HG03378 (cell line): ENCODE measurements around the gene ITIH1.
"Not testable (repeated sequence)": the region's sequence is repeated elsewhere in the genome, so short reads cannot be mapped to it uniquely, and the experiment has no call there.

Experiments
- ATAC-seq: cut with Tn5 transposase; IDR thresholded peaks from one replicate; pipeline ENCODE4 v1.9.1; 2021; ENCODE audit warnings: mild to moderate bottlenecking, moderate library complexity; ENCODE audit not compliant: unreplicated experiment

ITIH1 gene, protein sequence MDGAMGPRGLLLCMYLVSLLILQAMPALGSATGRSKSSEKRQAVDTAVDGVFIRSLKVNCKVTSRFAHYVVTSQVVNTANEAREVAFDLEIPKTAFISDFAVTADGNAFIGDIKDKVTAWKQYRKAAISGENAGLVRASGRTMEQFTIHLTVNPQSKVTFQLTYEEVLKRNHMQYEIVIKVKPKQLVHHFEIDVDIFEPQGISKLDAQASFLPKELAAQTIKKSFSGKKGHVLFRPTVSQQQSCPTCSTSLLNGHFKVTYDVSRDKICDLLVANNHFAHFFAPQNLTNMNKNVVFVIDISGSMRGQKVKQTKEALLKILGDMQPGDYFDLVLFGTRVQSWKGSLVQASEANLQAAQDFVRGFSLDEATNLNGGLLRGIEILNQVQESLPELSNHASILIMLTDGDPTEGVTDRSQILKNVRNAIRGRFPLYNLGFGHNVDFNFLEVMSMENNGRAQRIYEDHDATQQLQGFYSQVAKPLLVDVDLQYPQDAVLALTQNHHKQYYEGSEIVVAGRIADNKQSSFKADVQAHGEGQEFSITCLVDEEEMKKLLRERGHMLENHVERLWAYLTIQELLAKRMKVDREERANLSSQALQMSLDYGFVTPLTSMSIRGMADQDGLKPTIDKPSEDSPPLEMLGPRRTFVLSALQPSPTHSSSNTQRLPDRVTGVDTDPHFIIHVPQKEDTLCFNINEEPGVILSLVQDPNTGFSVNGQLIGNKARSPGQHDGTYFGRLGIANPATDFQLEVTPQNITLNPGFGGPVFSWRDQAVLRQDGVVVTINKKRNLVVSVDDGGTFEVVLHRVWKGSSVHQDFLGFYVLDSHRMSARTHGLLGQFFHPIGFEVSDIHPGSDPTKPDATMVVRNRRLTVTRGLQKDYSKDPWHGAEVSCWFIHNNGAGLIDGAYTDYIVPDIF

DNA sequence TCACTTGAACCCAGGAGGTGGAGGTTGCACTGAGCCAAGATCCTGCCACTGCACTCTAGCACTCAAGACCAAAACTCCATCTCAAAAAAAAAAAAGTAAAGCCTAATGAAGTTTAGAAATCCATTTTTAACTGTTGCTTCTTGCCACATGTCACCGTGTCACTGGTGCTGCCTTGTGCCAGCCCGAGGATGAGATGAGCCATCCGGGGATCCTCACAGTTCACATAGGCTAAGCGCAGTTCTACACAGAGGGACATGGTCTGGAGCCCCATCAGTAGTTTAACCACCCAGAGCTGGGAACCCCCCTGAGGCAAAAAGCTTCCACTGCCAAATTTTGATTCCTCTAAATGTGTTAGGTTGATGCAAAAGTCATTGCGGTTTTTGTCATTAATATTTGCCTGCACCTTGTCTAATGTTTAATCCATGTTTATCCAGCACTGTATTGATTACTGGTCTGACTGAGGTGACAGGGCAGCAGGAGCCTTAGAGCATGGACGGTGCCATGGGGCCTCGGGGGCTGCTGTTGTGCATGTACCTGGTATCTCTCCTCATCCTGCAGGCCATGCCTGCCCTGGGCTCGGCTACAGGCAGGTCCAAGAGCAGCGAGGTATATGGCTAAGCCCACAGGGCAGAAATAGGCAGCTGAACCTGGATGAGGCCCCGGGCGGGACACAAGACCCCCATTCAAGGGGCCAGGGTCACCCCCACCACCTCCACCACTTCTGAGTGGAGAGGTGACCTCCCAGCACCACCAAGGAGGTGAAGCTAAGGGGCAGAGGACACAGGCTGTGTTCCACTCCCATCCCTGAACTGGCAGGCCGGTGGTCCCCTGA is at the start of gene ITIH1:
Gene ITIH1, plus strand, starts transcription at position 473 of the 832 bp plus-strand sequence. Its CDS starts 17 bp downstream, at position 490.
- no peak for ATAC-seq

DNA sequence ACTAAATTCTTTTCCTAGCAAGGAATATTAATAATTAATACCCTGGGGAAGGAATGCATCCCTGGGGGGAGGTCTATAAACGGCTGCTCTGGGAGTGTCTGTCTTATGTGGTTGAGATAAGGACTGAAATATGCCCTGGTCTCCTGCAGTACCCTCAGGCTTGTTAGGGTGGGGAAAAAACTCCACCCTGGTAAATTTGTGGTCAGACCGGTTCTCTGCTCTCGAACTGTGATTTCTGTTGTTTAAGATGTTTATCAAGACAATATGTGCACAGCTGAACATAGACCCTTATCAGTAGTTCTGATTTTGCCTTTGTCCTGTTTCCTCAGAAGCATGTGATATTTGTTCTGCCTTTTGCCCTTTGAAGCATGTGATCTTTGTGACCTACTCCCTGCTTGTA is 48.6 kb upstream of the ITIH1 start:
- not testable (repeated sequence) for ATAC-seq

DNA sequence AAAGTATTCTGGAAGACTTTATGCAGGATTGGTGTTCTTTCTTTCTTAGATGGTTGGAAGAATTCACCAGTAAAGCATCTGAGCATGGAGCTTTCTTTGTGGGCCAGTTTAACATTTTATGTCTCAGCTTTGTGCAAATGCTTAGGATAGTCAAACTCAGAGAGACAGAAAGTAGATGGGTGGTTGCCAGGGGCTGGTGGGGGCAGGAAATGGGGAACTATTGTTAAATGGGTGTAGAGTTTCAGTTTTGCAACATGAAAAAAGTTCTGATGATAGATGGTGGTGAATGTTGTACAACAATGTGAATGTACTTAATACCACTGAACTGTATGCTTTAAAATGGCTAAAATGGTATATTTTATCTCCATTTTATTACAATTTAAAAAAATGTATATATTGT is 46.7 kb upstream of the ITIH1 start:
- ATAC-seq = no peak

DNA sequence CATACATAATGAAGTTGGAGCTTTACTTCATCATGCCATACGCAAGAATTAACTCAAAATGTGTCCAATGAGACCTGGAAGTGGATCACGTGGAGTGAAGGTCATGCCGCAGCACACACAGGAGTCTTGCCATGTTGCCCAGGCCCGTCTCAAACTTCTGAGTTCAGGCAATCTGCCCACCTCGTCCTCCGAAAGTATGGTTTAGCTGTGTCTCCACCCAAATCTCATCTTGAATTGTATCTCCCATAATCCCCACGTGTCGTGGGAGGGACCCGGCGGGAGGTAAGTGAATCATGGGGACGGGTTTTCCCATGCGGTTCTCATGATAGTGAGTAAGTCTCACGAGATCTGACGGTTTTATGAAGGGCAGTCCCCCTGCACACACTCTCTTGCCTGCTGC is 45.8 kb upstream of the ITIH1 start:
- no peak for ATAC-seq

DNA sequence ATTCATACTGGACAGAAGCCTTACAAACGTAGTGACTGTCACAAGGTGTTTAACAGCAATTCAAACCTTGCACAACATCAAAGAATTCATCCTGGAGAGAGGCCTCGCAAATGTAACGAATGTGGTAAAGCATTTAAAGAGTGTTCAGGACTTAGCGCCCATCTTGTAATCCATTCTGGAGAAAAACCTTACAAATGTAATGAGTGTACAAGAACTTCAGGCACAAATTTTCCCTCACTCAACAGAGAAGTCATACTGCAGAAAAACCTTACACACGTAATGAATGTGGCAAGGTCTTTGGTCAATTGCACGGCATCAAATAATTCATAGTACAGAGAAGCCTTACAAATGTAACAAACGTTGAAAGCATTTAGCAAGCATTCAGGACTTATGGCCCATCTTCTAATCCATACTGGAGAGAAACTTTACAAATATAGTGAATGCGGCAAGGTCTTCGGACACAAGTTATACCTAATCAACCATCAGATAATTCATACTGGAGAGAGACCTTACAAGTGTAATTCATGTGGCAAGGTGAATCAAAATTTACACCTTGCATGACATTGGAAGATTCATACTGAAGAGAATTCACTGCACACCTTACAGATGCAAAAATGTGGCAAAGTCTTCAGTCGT is 44.0 kb upstream of the ITIH1 start:
- ATAC-seq = no peak

DNA sequence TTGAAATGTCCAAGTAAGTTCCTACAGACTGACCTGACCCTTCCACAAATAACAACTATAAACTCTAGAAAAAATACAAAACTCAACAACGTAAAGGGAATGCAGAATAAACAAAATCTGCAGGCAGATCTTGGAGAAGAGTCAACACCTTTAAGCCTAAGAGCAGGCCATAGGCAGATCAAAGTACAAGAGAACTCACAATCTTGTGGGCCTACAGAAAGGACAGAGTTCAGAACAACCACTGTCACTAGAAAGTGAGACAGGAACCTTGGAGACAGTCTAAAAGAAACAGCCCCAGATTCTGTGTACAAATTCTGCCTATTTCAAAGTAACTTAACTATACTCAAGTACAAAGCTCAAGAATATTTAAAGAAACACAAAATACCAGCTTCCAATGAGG is 37.7 kb upstream of the ITIH1 start:
- no peak for ATAC-seq

DNA sequence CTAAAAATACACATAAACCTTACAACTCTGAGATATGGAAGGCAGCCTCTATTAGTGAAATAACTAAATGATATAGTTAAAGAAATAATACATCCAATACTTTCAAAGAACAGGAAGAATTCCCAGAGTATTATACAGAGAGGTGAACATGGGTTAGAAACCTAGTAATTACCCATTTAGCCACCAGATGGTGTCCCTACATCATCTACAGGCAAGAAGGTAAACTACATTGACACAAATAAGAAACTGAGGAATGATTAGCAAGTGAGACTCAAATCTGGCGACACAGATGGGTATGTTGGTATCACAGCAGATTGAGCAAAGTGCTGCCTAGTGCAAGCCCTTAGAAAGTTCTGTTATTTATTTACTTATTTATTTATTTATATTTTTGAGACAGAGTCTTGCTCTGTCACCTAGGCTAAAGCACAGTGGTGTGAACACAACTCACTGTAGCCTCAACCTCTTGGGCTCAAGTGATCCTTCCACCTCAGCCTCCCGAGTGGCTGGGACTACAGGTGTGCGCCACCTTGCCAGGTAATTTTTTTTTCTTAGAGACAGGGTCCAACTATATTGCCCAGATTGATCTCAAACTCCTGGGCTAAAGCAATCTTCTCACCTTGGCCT is 34.9 kb upstream of the ITIH1 start:
- ATAC-seq = no peak

DNA sequence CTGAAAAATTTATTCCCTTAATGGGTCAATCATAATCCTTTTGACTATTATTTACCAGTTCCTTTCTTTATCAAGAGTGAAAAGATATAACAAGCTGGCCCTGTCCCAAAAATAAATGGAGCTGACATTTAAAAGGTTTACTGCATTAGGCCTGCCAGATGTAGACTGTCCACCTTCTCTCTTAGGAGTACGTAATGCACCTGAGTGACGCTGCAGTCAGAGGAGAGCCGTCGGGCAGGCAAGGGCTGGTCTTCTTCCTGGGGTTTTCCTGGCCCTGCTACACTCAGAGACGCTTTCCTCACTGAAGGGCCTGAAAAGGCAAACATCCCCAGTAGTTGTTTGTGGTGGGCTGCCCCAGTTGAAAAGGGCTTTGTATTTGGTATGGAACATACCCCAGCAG is 34.2 kb upstream of the ITIH1 start:
- no peak for ATAC-seq

DNA sequence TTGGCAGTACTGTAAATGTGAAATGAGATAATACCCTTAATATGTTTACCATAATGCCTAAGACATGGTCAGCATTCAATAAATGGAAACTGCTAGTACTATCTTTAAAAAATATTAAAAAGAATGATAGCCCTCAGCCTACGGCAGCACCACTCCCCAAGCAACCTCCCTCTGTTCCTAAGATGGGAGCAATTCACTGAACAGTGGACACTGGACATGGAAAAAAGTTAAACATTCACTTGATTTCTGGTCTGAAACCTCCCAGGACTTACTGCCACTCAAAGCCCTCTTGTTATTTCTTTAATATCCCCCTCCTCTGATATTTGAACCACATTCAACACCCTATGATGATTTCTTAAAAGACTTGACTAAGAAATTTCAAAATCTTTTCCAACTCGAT is 33.7 kb upstream of the ITIH1 start:
- ATAC-seq = no peak

DNA sequence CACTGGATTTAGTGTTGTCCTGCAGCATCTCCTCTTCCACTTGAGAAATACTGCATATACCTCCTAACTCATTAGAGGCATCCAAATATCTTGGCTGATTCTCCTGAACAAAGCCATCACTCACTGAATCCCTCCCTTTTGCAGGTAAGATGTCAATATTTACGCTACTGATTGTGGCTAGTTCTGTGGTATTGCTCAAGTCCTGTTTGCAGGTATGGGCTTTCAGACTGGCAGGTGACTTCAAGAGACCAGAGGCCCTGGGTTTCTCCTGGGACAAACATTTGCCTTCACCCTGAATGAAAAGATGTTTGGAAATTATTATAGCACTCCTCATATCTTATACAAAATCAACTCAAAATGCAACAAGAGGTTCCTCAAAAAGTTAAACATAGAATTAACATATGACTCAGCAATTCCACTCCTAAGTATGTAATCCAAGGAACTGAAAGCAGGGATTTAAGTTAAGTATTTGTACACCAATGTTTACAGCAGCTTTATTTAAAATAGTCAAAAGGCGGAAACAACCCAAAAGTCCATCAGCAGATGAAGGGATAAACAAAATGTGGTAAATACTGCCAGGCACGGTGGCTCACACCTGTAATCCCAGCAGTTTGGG is 25.2 kb upstream of the ITIH1 start:
- no peak for ATAC-seq

DNA sequence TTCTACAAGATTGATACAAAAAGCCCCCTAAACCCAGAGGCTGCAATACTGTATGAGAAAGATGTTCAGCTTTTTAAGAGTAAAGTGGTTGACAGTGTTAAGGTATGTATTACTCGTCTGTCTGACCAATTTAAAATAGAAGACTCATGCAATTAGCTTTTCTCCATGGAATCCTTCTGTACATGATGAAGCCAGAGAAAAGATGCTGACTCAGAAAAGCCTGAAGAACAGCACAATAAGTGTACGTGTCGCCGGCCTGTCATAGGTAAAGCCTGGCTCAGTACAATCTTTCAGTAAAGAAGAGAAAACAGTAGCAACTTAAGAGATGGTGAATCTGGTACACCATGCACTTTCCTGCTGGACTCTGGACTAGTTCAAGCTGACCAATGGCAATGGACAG is 23.0 kb upstream of the ITIH1 start:
- no peak for ATAC-seq

DNA sequence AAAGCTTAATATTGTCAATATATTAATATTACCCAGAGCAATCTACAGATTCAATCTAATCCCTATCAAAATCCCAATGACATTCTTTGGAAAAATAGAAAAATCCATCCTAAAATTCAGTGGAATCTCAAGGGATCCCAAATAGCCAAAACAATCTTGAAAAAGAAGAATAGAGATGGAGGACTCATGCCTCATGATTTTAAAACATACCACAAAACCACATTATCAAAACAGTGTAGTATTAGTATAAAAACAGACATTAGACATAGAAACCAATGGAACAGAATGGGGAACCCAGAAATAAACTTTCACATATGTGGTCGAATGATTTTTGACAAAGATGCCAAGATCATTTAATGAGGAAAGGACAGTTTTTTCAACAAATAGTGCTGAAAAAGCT is 21.3 kb upstream of the ITIH1 start:
- ATAC-seq = no peak

DNA sequence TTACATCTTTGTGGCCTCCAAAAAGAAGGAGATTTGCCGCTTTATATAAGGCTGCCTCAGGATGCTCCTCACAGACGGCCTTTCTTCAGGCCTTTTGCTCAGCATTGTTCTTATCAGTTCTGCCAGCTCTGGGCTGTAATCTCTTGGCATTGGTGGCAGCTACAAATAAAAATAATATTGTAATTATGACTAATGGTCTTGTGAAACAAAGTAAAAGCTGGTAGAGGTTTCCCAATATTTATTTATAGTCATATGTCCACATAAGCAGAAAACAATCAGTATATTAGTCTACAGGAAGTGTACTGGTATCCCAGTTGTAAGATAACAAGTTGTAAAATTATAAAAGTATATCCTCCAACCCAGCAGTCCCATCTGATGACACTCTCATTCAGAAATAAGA is 13.9 kb upstream of the ITIH1 start:
- no peak for ATAC-seq

DNA sequence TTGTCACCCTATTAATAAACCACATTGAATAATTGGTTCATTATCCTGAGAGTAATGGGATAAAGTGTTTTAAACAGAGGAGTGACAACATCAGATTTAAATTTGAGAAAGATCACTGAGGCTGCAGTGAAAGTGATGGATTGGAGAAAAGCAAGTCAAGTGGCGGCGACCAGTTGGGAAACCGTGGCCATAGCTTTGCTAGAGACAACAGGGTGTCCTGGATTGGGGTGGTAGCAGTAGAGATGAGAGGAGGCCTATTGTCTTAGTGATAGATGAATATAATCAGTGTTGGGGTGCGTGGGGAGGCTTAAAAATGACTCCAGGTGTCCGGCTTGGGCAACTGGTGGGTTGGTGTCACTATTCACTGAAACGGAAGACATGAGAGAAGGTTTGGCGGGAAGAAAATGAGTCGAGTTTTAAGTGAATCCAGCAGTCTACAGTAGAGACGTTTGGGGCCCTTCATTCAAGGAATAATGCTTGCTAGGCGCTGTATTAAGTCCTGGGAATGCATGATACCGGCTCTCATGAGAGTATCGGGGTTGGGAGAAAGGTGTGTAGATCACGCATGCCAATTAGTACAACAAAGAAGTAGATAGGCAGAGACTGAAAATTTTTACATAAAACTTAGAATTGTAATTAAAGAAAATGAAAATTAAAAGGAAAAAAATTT is 7.5 kb upstream of the ITIH1 start:
- ATAC-seq = no peak

DNA sequence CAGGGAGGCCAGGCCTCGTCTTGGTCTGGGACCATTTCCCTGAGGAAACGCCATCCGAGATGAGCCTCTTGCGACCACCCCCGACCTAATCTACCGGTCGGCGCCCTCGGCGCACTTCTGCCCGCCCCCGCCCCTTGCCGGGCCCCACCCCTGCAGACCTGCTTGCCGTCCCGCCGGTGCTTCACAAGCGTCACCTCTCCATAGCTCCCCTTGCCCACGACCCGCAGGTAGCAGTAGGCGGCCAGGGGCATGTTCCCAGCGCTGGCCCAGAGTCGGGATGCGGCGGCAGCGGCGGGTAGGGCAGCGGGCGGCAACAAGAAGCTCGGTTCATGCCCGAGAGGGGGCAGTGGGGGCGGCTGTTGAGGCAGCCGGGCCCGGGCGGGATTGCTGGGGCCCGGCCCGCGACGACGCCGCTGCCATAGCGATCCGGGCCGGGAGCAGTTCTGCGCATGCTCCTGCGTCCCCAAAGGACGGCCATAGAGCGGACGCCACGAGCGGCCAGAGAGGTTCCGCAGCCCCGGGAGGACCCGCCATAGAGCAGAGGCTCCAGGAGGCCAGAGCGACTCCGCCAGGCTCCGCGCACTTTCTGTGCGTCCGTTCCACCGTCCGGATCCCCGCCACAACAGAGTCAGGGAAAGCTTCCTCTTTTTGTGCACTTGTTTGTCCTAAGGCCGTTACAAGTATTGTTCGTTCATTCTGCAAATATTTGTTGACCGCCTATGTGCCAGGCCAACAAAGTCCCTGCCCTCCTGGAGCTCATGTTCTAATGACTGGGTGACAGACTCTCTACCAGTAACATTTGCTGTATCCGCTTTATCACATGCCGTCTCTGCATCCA is 6.7 kb upstream of the ITIH1 start, which contains the start of gene NEK4:
Gene NEK4, minus strand, starts transcription at position 445 of the 838 bp plus-strand sequence. Its CDS starts 194 bp downstream, at position 251.
- ATAC-seq = peak; percentile 82

DNA sequence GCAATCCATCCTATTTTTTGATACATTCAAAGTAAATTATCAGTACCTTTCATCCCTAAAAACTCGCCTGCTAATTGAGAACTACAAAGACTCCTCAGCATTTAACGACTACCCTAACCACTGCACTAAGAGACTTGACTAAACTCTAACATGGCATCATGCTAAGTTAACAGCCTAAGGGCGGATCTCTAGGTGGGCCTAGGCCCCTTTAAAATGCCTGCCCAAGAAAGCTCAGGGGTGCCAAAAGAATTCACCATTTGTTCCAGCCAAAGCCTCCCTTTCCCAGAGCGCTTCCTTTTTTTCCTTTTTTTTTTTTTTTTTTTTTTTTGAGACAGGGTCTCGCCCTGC is 6.1 kb upstream of the ITIH1 start:
- no peak for ATAC-seq

DNA sequence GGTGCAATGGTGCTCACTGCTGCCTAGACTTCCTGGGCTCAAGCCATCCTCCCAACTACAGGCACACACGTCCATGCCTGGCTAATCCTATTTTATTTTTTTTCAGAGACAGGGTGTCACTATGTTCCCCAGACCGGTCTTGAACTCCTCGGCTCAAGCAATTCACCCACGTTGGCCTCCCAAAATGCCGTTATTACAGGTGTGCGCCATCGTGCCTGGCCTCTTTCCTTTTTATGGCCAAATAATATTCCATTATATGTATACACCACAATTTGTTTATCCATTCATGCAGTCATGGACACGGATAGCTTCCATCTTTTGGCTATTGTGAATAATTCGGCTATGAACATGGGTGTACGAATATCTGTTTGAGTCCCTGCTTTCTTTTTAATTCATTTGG is 5.7 kb upstream of the ITIH1 start:
- ATAC-seq = no peak

DNA sequence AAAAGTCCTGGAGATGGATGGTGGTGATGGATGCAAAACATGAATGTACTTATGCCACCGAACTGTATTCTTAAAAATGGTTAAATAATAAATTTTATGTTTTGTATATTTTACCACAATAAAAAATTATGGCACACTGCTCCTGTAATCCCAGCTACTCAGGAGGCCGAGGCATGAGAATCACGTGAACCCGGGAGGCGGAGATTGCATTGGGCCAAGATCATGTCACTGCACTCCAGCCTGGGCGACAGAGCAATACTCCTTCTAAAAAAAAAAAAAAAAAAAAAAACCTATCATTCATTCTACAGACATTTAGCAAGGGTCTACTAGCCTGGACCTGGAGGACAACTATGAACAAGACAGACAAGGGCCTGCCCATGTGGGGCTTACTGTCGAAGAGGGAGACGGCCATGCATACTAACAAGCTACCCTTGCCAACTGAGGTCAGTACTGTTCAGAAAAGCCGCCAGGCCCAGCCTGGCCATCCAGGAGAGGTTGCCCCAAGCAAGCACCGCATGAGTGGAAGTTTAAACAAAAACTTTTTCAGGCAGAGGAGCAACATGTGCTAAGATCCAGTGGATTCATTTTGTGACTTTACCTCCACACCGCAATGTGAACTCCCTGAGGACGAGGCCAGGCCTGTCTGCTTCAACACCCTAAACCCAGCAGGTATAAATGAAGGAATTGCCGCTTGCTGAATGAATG is 3.9 kb upstream of the ITIH1 start:
- ATAC-seq = no peak
